Transverse colon (tissue), 4 donors: ENCODE measurements around the gene SPG7. TPM values are rescaled to one million over a fixed set of nuclear protein-coding genes. Genes with fewer than 3 reads are reported as not detected.

ENCODE experiments used
- DNase-seq: peaks from one replicate; pipeline ENCODE4 v3.0.0-alpha.2; 2019
- H3K27ac ChIP-seq, 4 donors: fragments of 200-600 bp; sonication (generic); 2 replicates each; pipeline ENCODE4 v1.5.1; 2016 to 2018; ENCODE audit warnings: inconsistent platforms in 4 of 4
- H3K27me3 ChIP-seq: fragments of 200-600 bp; sonication (generic); 2 replicates; pipeline ENCODE4 v1.5.1; 2017; ENCODE audit warnings: inconsistent platforms
- H3K36me3 ChIP-seq, 4 donors: fragments of 200-600 bp; sonication (generic); 2 replicates each; pipeline ENCODE4 v1.5.1; 2017 to 2019; ENCODE audit warnings: inconsistent platforms in 4 of 4
- H3K4me1 ChIP-seq, 4 donors: fragments of 200-600 bp; sonication (generic); 2 replicates each; pipeline ENCODE4 v1.5.1; 2017 to 2020; ENCODE audit warnings: inconsistent platforms in 4 of 4
- H3K4me3 ChIP-seq, 4 donors: fragments of 200-600 bp; sonication (generic); 1 replicate in 1 of 4; 2 replicates in 3 of 4; pipeline versions ENCODE4 v1.5.1 to v1.6.1; 2017 to 2019; ENCODE audit warnings: inconsistent platforms in 4 of 4
- H3K9me3 ChIP-seq, 2 donors: fragments of 200-600 bp; sonication (generic); 2 replicates each; pipeline ENCODE4 v1.5.1; 2017 to 2019; ENCODE audit warnings: inconsistent platforms in 2 of 2
- EP300 ChIP-seq: sonication (generic); formaldehyde crosslinking; IDR thresholded peaks from one replicate; pipeline ENCODE4 v1.6.1; 2017; ENCODE audit warnings: antibody characterized with exemption, low read depth
- POLR2A ChIP-seq: fragments of 450-650 bp; IDR thresholded peaks from one replicate; pipeline ENCODE4 v1.6.1; 2016; ENCODE audit warnings: antibody characterized with exemption, mild to moderate bottlenecking, moderate library complexity
- POLR2AphosphoS5 ChIP-seq, 3 donors: sonication (generic); formaldehyde crosslinking; IDR thresholded peaks; one replicate each; pipeline ENCODE4 v1.6.1; 2016; ENCODE audit warnings: antibody characterized with exemption in 3 of 3
- WGBS, 2 donors: methylation state at CpG; one replicate each; pipeline ENCODE4 v1.1.5; 2018; ENCODE audit warnings: low coverage in 1 of 2; 5-methylcytosine and 5-hydroxymethylcytosine counted together
- in situ Hi-C, 4 donors: fragments of 200-750 bp; cut with MboI; loops; one replicate each; pipeline versions ENCODE4 v1.15.0 to v1.15.1; 2017; ENCODE audit warnings: low sequenced_read_pairs in 3 of 4, low pct_ligation_motif_present in 1 of 4, low pct_unique_long_range_greater_than_20kb in 1 of 4
- intact Hi-C: fragments of 100-400 bp; cut with DNase I; formaldehyde crosslinking; loops from one replicate; pipeline ENCODE4 v1.15.1; 2023; ENCODE audit warnings: low total_unique reads
- total RNA-seq, 4 donors: library from RNA; depleted of rRNA; stranded (reverse); fragments of >200 nt; gene quantifications; one replicate each; pipeline ENCODE4 v1.1.0, GENCODE V29; 2016
- TF ChIP-seq, protein P1 (sequence below), 5 experiments: fragments of 200-600 bp in 3 of 5; fragments of 450-650 bp in 2 of 5; sonication (generic) in 3 of 5; IDR thresholded peaks; 1 replicate in 2 of 5; 2 replicates in 3 of 5; pipeline ENCODE4 v1.5.1; 2016 to 2017; ENCODE audit warnings: antibody characterized with exemption in 5 of 5, inconsistent platforms in 3 of 5, mild to moderate bottlenecking in 2 of 5, moderate library complexity in 1 of 5

SPG7 gene
- total RNA-seq, 4 donors from 2014 or later = 168 to 408 (median 285) TPM

DNA sequence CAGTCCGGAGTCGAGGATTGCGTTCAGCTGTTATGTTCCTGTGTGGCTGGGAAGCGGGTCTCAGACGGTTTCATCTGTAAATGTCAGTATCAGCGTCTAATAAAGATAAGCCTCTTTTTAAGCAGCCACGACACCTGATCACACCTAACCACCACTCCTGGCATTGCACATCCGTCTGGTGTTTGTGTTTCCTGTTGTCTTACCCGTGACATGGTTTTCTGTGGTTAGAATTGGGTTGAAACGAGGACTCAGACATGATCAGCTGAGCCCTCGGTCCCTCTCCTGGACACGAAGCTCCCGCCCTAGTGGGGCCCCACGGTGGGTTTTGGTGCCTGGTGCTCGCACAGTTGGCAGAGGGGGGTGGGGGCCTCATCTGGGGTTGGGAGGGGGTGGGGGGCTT lies 85.6 kb downstream of the SPG7 start:
- no peak for DNase-seq
- Histone ChIP-seq H3K27me3 (no peaks in the 10 kb centered on the region), H3K4me3 (no peak overlapping the region), H3K27ac (no peak overlapping the region), H3K36me3 (no peaks in the 10 kb centered on the region), H3K4me1 (no peaks in the 10 kb centered on the region), H3K9me3 (no peaks in the 10 kb centered on the region)
- no peak for TF ChIP-seq EP300
- TF ChIP-seq POLR2AphosphoS5 (IDR thresholded peaks at IDR 0.05) = no peak
- no peak for TF ChIP-seq POLR2A
- TF ChIP-seq, protein P1, sequence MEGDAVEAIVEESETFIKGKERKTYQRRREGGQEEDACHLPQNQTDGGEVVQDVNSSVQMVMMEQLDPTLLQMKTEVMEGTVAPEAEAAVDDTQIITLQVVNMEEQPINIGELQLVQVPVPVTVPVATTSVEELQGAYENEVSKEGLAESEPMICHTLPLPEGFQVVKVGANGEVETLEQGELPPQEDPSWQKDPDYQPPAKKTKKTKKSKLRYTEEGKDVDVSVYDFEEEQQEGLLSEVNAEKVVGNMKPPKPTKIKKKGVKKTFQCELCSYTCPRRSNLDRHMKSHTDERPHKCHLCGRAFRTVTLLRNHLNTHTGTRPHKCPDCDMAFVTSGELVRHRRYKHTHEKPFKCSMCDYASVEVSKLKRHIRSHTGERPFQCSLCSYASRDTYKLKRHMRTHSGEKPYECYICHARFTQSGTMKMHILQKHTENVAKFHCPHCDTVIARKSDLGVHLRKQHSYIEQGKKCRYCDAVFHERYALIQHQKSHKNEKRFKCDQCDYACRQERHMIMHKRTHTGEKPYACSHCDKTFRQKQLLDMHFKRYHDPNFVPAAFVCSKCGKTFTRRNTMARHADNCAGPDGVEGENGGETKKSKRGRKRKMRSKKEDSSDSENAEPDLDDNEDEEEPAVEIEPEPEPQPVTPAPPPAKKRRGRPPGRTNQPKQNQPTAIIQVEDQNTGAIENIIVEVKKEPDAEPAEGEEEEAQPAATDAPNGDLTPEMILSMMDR (IDR thresholded peaks at IDR 0.05) = no peak
- in situ Hi-C loops = no loop called here
- intact Hi-C loops = no loop called here
- WGBS, 2 donors = 69 to 77% methylated on average over 7 to 15 of the region's 15 CpGs

DNA sequence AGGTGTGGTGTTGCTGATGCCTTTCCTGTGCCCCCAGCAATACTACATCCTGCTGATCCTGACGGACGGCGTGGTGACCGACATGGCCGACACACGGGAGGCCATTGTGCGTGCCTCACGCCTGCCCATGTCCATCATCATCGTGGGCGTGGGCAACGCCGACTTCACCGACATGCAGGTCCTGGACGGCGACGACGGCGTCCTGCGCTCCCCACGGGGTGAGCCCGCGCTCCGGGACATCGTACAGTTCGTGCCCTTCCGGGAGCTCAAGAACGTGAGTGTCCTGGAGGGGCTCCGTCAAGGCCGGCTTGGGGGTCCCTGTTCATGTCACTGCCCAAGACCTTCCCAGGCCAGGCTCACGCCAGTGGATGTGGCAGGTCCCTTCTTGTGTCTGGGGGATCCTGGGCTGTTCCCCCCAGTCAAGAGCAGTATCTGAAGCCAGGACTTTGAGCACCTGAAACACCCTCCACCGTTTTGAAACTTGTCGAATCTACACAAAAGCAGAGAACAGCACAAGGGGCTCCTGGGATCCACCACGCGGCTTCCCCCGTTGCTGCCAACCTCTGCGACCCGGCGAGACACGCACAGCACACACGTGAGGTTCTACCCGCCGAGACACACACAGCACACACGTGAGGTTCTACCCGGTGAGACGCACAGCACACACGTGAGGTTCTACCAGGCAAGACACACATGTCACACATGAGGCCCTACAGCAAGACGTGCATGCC lies 87.3 kb downstream of the SPG7 start:
- in situ Hi-C loops (no loop called here), intact Hi-C loops (no loop called here)
- H3K27me3 ChIP-seq = no peaks in the 10 kb centered on the region
- no peaks in the 10 kb centered on the region for H3K9me3 ChIP-seq
- H3K4me3 ChIP-seq = no peak overlapping the region
- no peak overlapping the region for H3K27ac ChIP-seq
- DNase-seq = no peak
- 96% methylated on average over 46 of the region's 47 CpGs; no CpG with 5 or more reads in 1 of the 2 donors for WGBS, 2 donors
- TF ChIP-seq EP300 (no peak), POLR2AphosphoS5 (IDR thresholded peaks at IDR 0.05) (no peak), POLR2A (no peak)
- TF ChIP-seq, protein P1 (IDR thresholded peaks at IDR 0.05) = no peak
- H3K4me1 ChIP-seq = no peaks in the 10 kb centered on the region
- H3K36me3 ChIP-seq = no peaks in the 10 kb centered on the region

DNA sequence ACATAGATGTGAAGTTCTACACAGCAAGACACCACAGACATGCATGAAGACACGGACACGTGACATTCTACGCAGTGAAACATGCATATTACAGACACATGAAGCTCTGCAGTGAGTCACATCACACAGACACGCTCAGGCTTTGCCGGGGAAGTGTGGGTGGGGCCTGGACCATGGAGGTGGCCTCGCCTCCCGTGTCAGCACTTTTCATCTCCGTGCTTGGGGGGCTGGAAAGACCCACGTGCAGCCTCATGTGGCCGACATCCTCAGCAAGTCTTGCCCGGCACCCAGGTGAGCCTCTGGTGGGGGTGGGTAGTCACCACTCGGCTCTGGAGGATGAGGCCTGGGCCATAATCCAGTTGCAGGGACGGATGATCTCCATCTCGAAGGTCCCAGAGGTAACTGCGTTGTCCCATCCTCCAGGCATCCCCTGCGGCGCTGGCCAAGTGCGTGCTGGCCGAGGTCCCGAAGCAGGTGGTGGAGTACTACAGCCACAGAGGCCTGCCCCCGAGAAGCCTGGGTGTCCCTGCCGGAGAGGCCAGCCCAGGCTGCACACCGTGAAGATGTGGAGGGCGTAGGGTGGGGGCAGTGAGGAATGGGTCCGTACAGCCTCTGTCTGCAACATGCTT lies 88.0 kb downstream of the SPG7 start:
- in situ Hi-C loops (no loop called here), intact Hi-C loops (no loop called here)
- H3K36me3 ChIP-seq = no peaks in the 10 kb centered on the region
- H3K27me3 ChIP-seq = no peaks in the 10 kb centered on the region
- no peaks in the 10 kb centered on the region for H3K4me1 ChIP-seq
- H3K9me3 ChIP-seq = no peaks in the 10 kb centered on the region
- 88% methylated on average over 22 of the region's 25 CpGs; no CpG with 5 or more reads in 1 of the 2 donors for WGBS, 2 donors
- TF ChIP-seq POLR2AphosphoS5 (IDR thresholded peaks at IDR 0.05) (no peak), POLR2A (no peak), EP300 (no peak)
- TF ChIP-seq, protein P1 (IDR thresholded peaks at IDR 0.05) = no peak
- DNase-seq = no peak
- no peak overlapping the region for H3K4me3 ChIP-seq
- no peak overlapping the region for H3K27ac ChIP-seq

DNA sequence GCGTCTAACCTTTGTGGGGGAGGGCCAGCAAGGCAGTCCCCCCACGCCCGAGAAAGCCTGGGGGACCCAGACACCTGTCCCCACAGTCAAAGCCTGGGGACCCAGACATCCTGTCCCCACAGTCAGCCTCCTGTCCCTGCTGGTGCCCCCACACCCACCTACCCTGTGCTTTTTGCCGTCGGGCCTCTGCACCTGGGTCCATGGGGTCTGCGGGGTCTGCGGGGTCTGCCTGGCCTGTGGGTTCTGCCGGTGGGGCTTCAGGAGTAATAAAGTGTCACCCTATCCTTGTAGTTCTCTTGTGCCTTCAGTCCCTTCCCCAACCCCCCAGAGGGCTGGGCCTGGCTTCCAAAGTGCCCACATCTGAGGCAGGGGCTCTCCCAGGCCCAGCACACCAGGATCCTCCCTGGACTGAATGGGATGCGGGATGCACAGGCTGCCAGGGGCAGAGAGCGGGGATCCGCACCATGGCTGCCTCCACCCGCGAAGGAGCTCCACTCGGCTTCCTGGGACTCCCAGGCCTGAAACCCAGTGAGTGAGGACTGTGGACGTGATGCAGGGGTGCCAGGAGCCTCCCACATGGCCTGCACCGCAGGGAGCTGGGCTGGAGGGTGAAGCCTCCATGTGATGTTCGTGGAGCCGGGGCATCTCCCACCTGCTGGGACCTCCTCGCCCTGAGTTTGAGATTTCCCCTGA lies 88.9 kb downstream of the SPG7 start:
- WGBS, 2 donors = 82% methylated on average over 19 of the region's 19 CpGs; no CpG with 5 or more reads in 1 of the 2 donors
- intact Hi-C loops = no loop called here

More for the DNA sequence above, 88.9 kb downstream of the SPG7 start:
- Histone ChIP-seq H3K36me3 (no peaks in the 10 kb centered on the region), H3K4me1 (no peaks in the 10 kb centered on the region), H3K27ac (no peak overlapping the region), H3K4me3 (no peak overlapping the region), H3K9me3 (no peaks in the 10 kb centered on the region), H3K27me3 (peaks cover 6% of the 10 kb centered on the region)
- in situ Hi-C loops = no loop called here
- no peak for TF ChIP-seq POLR2AphosphoS5 (IDR thresholded peaks at IDR 0.05)
- TF ChIP-seq EP300 = no peak
- TF ChIP-seq, protein P1 (IDR thresholded peaks at IDR 0.05) = no peak
- no peak for TF ChIP-seq POLR2A
- no peak for DNase-seq
